Ishikawa (cell line): ENCODE data around the gene ADGRB2.

Experiments
- CREB1 ChIP-seq: IDR thresholded peaks from 2 replicates; pipeline ENCODE4 v1.6.1; 2012; ENCODE audit warnings: low read depth
- FOXM1 ChIP-seq: IDR thresholded peaks from 2 replicates; pipeline ENCODE4 v1.6.1; 2012; ENCODE audit warnings: low read depth, borderline replicate concordance
- MAX ChIP-seq: IDR thresholded peaks from 2 replicates; pipeline ENCODE4 v1.6.1; 2012
- REST ChIP-seq: IDR thresholded peaks from 2 replicates; pipeline ENCODE4 v1.6.1; 2012; ENCODE audit warnings: low read depth, mild to moderate bottlenecking
- TAF1 ChIP-seq: IDR thresholded peaks from 2 replicates; pipeline ENCODE4 v1.6.1; 2012; ENCODE audit warnings: low read depth, mild to moderate bottlenecking
- TEAD4 ChIP-seq: IDR thresholded peaks from 2 replicates; pipeline ENCODE4 v1.6.1; 2012
- USF1 ChIP-seq: IDR thresholded peaks from 2 replicates; pipeline ENCODE4 v1.6.1; 2012
- ZBTB7A ChIP-seq: IDR thresholded peaks from 2 replicates; pipeline ENCODE4 v1.6.1; 2012; ENCODE audit warnings: low read depth

DNA sequence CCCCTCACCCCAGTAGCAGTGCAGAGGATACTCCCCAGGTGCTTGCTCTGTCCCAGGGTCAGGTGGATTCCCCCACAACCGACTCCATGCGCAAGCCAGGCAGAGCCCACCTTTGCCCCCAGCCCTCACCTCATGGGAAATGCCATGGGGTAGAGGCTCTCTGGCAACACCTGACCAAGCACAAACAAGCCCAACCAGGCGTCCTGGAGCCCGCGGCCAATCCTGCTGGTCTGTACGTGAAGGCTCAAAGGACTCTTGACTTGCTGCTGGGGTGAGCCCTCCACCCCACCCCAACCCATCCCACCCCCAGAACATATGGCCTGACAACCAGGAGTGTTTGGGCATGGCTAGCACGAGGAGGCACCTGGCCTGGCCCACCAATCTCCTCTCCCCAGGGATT, 1.8 kb downstream of the ADGRB2 start:
- no peak for TF ChIP-seq USF1
- TF ChIP-seq ZBTB7A = no peak; the same call in 1 of the 2 replicates
- TF ChIP-seq FOXM1 = no peak
- TF ChIP-seq TEAD4 = no peak
- TF ChIP-seq REST = no peak
- no peak for TF ChIP-seq MAX
- TF ChIP-seq TAF1 = no peak
- TF ChIP-seq CREB1 = no peak
